Testis (tissue), 2 donors: ENCODE data around the gene TTF1.

Source experiments
- CTCF ChIP-seq, 3 experiments: fragments of 450-650 bp in 2 of 3; fragments of 200-600 bp in 1 of 3; sonication (generic) in 1 of 3; IDR thresholded peaks; one replicate each; pipeline ENCODE4 v1.5.1; 2016 to 2019; ENCODE audit warnings: antibody characterized with exemption in 3 of 3, mild to moderate bottlenecking in 2 of 3, moderate library complexity in 1 of 3
- POLR2A ChIP-seq: fragments of 450-650 bp; IDR thresholded peaks from one replicate; pipeline ENCODE4 v1.6.1; 2017; ENCODE audit warnings: antibody characterized with exemption, mild to moderate bottlenecking, moderate library complexity

- no peak for TF ChIP-seq CTCF (IDR thresholded peaks at IDR 0.05)
- TF ChIP-seq POLR2A: no peak
These were observed 7.3 kb upstream of the TTF1 start for GRCh38 chr9:132413926-132414325.
